NCI-H1694 treated with DMSO at 0.1 percent for 48 hours (cell line): ENCODE results near the gene GRID1.

Experiments
- DNase-seq: peaks from one replicate; lab custom pipeline; 2025; lab: John Stamatoyannopoulos, UW

GRID1 gene

DNA sequence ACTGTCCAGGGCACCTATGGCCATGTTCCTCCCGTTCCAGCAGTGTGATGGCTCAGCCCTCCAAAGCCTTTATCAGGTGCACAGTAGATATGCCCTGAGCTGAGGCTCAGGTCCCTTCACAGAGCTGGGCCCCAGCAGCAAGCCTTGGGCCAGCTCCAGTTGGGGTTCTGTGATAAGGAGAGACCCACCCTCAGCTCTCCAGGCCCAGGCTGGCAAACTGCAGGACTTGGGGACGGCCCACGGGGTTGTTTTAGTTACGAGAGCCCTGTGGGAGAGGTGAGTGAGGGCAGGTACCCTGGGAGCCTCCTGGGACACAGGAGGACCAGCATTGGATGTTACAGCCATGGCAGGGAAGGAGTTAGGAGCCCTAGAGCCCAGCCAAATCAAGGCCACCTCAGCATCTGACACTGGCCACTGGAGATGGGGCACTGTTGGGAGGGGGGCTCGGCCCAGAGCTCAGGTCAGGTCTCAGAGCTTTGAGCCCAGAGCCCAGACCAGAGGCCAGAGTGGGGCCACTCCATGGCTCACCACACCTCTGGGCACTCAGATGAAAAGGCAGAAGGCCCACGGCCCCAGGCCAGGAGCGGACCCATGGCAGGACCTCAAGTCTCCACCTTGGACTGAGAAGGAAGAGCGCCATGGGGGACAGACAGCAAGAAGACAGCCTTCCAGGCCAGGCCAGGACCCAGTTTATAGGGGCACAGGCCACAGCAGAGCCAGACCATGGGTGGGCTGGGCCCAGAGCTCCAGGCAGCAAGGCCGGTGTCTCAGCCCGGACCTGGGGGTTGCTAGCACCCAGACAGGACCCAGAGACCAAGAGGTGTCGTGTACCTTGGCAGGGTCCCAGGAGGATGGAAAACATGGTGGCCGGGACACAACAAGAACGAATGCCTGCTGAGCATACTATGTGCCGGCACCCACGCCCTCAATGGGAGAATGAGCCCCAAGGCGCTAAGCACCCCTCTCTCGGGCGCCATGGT lies 12.8 kb downstream of the GRID1 start:
- no peak for DNase-seq

DNA sequence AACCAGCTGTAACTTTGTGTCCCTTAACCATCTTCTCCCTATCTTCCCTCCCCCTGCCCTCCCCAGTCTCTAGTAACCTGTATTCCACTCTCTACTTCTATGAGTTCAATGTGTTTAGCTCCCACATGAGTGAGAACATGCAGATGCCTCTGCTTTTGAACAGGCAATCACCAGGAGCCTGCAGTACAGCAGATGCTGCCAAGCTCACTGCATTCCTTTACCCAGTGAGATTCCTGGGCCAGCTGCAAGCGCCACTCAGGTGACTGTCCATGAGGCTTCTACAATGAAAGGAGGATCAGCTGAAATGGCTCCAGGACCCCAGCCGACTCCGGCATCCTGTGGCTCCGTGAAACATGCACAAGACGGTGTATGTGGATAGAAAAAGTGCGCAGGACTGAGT lies 15.7 kb downstream of the GRID1 start:
- DNase-seq, result no peak

DNA sequence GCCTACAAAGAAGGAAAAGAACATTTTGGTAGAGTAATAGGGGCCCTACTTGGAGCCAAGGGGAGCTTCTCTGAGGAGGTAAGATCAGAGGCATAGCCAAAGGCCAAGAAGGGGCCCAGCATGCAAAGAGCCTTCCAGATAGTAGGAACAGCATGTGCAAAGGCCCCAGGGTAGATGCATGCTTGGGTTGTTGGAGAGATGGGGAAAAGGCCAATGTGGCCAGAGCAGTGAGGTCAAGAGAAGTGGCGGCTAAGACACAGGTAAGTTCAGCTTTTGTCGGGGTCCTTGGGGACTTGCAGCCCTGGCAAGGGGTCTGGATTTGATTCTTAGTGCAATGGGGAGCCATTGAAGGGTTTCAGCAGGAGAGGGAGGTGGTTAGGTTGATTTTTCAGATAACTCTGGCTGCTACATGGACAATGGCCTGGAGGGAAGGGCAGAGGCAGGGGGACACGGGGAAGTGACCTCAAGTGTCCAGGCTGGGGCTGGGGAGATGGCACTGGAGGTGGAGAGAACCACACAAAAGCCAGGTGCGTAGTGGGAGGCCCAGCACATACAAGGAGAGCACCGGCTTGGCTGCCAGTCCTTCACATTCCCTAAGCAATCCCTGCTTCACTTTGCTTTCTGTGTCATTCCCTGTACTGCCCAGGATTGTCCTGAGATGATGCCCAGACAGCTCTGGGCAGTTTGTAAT lies 16.5 kb downstream of the GRID1 start:
- DNase-seq, result no peak

DNA sequence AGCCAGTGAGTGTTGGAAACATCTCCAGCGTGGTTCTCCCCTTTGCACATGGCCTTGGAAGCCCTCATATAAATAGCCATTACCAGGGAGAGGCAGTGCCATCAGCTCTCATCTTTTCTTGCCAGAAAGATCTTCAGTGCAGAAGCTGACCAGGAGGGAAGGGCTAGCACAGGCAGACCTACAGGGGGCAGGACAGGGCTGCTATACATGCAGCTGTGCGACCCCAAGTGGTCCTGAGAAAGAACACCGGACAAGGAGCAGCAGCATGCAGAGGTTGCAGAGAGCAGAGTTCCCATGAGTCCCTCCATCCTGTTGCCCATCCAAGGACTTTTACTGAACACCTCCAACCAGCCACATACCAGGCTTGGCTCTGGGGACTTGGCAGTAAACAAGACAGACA lies 17.1 kb downstream of the GRID1 start:
- no peak for DNase-seq

- no peak for DNase-seq
Measured at GRCh38 chr10:86348321-86349210, 18.0 kb downstream of the GRID1 start.

DNA sequence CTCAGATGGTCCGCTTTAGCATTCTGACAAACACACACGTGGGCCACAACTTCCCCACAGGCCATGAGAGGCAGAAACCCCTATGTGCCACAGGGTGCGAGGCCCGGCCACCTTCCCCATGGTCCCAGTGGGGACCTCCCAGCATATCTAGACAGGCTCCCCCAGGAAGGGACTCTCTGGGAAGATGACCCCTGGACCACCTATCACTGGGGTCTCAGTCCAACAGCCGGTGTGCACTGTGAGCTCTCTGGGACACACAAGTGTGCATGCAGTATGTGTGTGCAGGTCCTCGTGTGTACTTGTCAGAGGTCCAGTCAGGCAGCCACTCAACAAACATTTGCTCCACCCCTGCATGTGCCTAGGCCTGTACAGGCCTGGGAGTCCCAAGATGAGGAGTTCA lies 18.7 kb downstream of the GRID1 start:
- no peak for DNase-seq

GRCh38 chr10:86346799-86347665 lies 19.6 kb downstream of the GRID1 start:
- DNase-seq, result no peak

DNA sequence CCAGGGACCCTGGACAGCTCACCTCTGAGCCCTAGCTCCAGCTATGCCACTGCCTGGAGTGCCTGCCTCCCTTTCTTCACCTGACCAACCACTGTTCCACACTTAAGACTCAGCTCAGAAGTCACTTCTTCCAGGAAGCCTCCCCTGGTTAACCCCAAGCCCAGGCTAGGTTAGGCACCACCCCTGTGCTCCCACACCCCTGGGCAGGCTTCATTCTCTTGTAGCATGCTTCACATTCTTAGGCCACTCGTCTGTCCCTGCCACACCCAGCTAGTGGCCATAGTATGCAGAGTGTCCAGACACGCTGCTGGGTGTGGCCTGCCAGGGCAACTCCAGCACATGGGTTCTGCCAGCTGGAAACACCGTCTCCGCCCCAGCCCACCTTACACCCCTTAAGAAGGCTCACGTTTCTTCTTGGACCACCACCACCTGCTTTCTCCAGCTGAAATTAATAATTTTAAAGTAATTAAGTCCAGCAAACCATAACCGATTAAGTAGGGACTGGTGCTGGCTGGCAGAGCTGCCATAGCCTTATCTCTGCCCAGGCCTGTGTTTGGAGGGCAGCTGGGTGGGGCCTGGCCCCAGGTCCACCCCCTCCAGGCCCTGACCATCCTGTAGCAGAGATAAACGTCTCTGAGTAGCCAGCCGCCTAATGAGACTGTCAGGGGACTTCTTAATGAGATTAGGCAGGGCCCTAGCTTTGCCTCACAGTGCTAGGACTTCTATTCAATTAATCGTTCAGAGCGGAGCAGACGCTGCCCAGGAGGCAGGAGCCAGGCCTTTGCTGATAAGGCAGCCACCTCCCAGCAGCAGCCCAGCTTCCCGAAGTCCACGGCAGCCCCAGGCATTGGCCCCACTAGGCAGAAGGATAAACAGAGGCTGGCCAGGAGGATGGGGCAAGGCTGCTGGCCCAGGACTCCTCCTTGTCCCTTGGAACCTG lies 20.5 kb downstream of the GRID1 start:
- no peak for DNase-seq

GRCh38 chr10:86345296-86345858 lies 21.2 kb downstream of the GRID1 start:
- DNase-seq, result no peak

DNA sequence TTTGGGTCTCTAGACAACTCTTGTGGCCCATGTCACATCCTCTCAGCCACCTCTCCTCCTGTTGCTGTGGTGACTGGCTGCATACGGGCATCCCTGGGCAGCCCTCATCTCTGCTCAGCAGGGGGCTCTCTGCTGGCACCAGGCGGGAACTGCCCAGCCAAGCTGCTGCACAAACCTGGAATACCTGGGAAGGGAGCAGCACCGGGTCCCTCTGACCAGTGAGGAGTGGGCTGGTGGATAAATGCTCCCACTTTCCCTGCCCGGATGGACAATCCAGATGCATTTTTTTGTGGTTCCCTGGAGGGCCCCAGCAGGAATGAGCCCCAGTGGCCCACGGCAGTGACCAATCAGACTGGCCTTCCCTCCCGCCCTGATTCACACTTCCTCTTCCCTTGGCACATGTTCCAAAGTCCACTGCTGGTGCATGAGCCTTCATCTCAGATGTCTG lies 21.9 kb downstream of the GRID1 start:
- DNase-seq, result no peak

DNA sequence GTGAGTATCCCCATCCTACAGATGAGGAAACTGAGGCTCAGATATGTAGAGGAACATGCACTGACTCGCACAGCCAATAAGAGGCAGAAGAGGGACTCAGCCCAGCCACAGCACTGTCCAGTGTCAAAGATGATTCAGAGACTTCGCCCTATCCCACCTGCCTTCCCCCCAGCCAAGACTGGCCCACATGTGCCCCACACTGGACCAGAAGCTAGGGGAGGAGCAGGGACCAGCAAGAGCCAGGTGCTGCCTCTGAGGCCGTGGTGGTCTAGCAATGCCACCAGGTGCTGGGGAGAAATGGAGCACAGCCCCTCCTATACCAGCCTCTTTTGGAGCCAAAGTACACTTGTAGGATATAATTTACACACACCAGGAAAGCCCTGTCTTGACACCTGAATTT lies 22.3 kb downstream of the GRID1 start:
- DNase-seq, result no peak

DNA sequence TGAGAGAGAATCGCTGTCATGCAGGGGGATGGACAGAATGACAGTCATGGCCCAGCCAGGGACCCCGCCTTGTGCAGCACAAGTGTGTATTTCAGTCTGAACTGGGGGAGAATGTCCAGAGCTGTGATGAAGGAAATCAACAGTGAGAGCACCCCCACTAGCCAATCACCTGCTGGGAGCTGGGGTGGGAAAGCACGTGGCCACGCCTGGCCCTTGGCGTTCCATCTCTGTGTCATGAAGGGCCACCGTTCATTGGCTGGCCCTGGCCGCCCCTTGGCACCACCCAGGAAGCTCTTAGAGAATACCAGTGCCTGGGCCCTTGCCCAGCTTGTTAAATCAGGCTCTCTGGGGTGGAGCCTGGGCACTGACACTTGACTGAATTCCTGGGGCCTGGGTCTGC lies 22.8 kb downstream of the GRID1 start:
- DNase-seq, result no peak

- DNase-seq, result no peak
Measured at GRCh38 chr10:86342111-86342863, 24.3 kb downstream of the GRID1 start.

- no peak for DNase-seq
Measured at GRCh38 chr10:86341361-86341811, 25.2 kb downstream of the GRID1 start.

GRCh38 chr10:86340991-86341260 lies 25.7 kb downstream of the GRID1 start:
- no peak for DNase-seq

- DNase-seq, result no peak
Measured at GRCh38 chr10:86340176-86340990, 26.2 kb downstream of the GRID1 start.

- DNase-seq, result no peak
Measured at GRCh38 chr10:86339226-86339865, 27.2 kb downstream of the GRID1 start.

GRCh38 chr10:86337121-86337601 lies 29.4 kb downstream of the GRID1 start:
- DNase-seq, result no peak
